GM12801 (cell line): ENCODE results near the gene CCR2.

Source experiments
- CTCF ChIP-seq: IDR thresholded peaks from one replicate; pipeline ENCODE4 v1.5.1; 2011; ENCODE audit warnings: control low read depth; ENCODE audit not compliant: insufficient read length; ENCODE audit errors: extremely low read depth

Gene CCR2

DNA sequence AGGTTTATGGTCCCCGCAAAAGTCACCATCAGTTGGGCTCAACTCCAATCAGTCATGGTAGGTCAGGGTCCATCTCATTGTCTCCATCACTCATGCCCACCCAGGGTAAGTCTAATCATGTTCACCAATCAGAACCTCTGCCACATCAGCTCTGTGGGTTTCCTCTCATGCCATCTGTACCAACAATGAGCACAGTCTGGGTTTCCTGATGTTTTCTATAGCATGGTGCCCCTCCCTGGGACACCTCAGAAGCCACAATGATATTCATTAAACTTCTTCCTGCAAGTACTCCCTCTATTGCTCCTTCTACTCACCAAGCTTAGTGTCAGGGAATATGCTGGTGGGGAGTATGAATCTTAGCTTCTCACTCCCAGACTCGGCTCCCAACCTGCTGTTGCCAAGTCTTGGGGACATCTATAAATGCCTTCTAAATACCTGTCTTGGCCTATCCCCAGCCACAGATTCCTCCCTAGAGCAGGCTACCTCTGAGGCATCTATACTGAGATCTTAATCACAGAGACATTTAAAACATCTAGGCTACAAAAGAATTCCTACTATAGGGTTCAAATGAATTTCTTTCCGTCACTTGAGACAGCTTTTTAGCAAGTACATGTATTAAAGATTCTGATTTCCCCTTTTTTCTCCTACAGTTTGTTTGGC is 5.0 kb upstream of the CCR2 start:
- TF ChIP-seq CTCF, result no peak

GRCh38 chr3:46349484-46350261 is 4.2 kb upstream of the CCR2 start:
- no peak for TF ChIP-seq CTCF

- no peak for TF ChIP-seq CTCF
These were observed 3.7 kb upstream of the CCR2 start for GRCh38 chr3:46350262-46350565.

- no peak for TF ChIP-seq CTCF
These were observed 2.3 kb upstream of the CCR2 start for GRCh38 chr3:46351646-46352045.

GRCh38 chr3:46353090-46353489 is 821 bp upstream of the CCR2 start:
- TF ChIP-seq CTCF, result no peak

DNA sequence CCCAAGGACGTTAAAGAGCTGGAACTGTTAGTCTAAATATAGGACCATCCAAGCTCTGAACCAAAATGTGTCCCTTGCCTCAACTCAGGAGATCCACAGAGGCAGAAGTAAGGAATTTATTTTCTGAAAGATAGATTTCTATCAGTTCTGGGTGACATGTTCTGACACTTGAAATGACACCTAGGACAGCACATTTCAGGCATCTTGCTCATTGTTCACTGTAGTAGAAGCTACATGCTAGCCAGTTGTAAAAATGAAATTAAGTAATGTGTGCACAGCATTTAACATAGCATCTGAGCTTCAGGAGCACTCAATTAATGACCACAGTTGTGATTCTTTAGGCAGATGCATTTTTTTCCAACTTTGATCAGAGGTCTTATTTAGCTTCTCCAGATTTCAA is 567 bp downstream of the CCR2 start:
- no peak for TF ChIP-seq CTCF

- TF ChIP-seq CTCF, result no peak
These were observed 1.1 kb downstream of the CCR2 start for GRCh38 chr3:46354984-46355383.
